ENCODE measurements around the gene GTF2H2C. TPM values are rescaled to one million over a fixed set of nuclear protein-coding genes. Genes with fewer than 3 reads are reported as not detected.
"Not testable (repeated sequence)": the region's sequence is repeated elsewhere in the genome, so short reads cannot be mapped to it uniquely, and the experiment has no call there.

Gene GTF2H2C
- polyA plus RNA-seq, 2 donors = 6.4 to 8.4 TPM

- not testable (repeated sequence) for H3K36me3 ChIP-seq (ENCODE audit: control insufficient read depth in 2 of 2, insufficient read depth in 2 of 2, low read length in 1 of 2); H3K4me3 ChIP-seq (ENCODE audit: low read depth in 1 of 2, low read length in 2 of 2); H3K27me3 ChIP-seq (ENCODE audit: control insufficient read depth in 1 of 2, insufficient read depth in 2 of 2, low read length in 2 of 2); H3K27ac ChIP-seq (ENCODE audit: low read depth in 2 of 2, low read length in 1 of 2); H3K4me1 ChIP-seq (ENCODE audit: control insufficient read depth in 2 of 2, insufficient read depth in 2 of 2, low read length in 1 of 2); H3K9me3 ChIP-seq (ENCODE audit: control insufficient read depth in 2 of 2, insufficient read depth in 1 of 2, low read depth in 1 of 2, low read length in 1 of 2)
- WGBS, 2 donors = no CpG with 5 or more reads among the region's 7 CpGs
Observed at GRCh38 chr5:69614843-69615242, 54.9 kb downstream of the GTF2H2C start.

DNA sequence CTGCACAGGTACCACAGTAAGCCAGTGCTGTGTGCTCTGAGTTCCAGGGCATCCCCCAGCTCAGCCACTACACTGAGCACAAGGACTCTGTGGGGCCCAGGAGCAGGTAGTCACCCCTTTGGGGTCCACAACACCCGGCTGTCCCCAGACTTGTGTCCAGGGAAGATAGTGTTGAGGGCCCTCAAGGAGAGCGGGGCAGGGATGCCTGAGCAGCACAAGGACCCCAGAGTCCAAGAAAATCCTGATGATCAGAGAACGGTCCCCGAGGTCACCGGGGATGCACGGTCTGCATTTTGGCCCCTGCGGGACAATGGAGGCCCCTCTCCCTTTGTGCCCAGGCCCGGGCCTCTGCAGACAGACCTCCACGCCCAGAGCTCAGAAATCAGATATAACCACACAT, 71.9 kb downstream of the GTF2H2C start:
- not testable (repeated sequence) for H3K27ac ChIP-seq (ENCODE audit: low read depth in 2 of 2, low read length in 1 of 2); H3K27me3 ChIP-seq (ENCODE audit: control insufficient read depth in 1 of 2, insufficient read depth in 2 of 2, low read length in 2 of 2); H3K4me3 ChIP-seq (ENCODE audit: low read depth in 1 of 2, low read length in 2 of 2); H3K9me3 ChIP-seq (ENCODE audit: control insufficient read depth in 2 of 2, insufficient read depth in 1 of 2, low read depth in 1 of 2, low read length in 1 of 2); H3K4me1 ChIP-seq (ENCODE audit: control insufficient read depth in 2 of 2, insufficient read depth in 2 of 2, low read length in 1 of 2); H3K36me3 ChIP-seq (ENCODE audit: control insufficient read depth in 2 of 2, insufficient read depth in 2 of 2, low read length in 1 of 2)
- WGBS, 2 donors = 98 to 99% methylated on average over 6 to 7 of the region's 9 CpGs

Other genes with a start within 250 kb of the GTF2H2C start
- gene CCDC125, start 227.4 kb upstream of the GTF2H2C start, polyA plus RNA-seq = 1 to 10 TPM; 2.7 to 4.5 TPM
- 10 to 100 TPM; 27.8 to 43.2 TPM for gene AK6, start 190.7 kb upstream of the GTF2H2C start, polyA plus RNA-seq
- gene TAF9, start 190.7 kb upstream of the GTF2H2C start, polyA plus RNA-seq = 10 to 100 TPM; 44.3 to 44.6 TPM
- 1 to 10 TPM; 6.2 to 7.5 TPM for gene RAD17, start 190.4 kb upstream of the GTF2H2C start, polyA plus RNA-seq
- 1 to 10 TPM; 4.7 to 5.0 TPM for gene MARVELD2, start 145.1 kb upstream of the GTF2H2C start, polyA plus RNA-seq
- gene OCLN, start 67.4 kb upstream of the GTF2H2C start, polyA plus RNA-seq = 10 to 100 TPM in 1 of 2 donors, 1 to 10 TPM in 1; 9.9 to 12.0 TPM